Esophagus muscularis mucosa (tissue), 3 donors: ENCODE results near the gene SGSM2.

Source experiments
- CTCF ChIP-seq, 3 experiments: fragments of 200-600 bp in 2 of 3; fragments of 450-650 bp in 1 of 3; sonication (generic) in 2 of 3; IDR thresholded peaks; one replicate each; pipeline ENCODE4 v1.5.1; 2017 to 2019; ENCODE audit warnings: antibody characterized with exemption in 3 of 3, mild to moderate bottlenecking in 2 of 3, moderate library complexity in 1 of 3
- POLR2A ChIP-seq: fragments of 450-650 bp; IDR thresholded peaks from one replicate; pipeline ENCODE4 v1.6.1; 2017; ENCODE audit warnings: antibody characterized with exemption, moderate library complexity, mild to moderate bottlenecking, low read depth

- TF ChIP-seq CTCF (IDR thresholded peaks at IDR 0.05) (no peak), POLR2A (no peak)
These were observed 49.2 kb downstream of the SGSM2 start for GRCh38 chr17:2386400-2387085.
